ENCODE data around the gene PTP4A1. TPM values are rescaled to one million over a fixed set of nuclear protein-coding genes. Genes with fewer than 3 reads are reported as not detected.
"Not testable (repeated sequence)": the region's sequence is repeated elsewhere in the genome, so short reads cannot be mapped to it uniquely, and the experiment has no call there.

Gene PTP4A1
- total and polyA plus RNA-seq, 2 of the 13 experiments (the other 11 are each of a cell fraction or from before 2014, with no cell fraction given) = 141 to 376 TPM

- TF ChIP-seq ZBTB8A (CRISPR knock-in tag; IDR thresholded peaks at IDR 0.05; ENCODE audit: borderline replicate concordance, low read depth) = no peak; the same call in 1 of the 2 replicates
- no peak for TF ChIP-seq ZNF530 (CRISPR knock-in tag; IDR thresholded peaks at IDR 0.05; ENCODE audit: low read depth)
- no peak; the same call in 1 of the 2 replicates for TF ChIP-seq HOXA5 (CRISPR knock-in tag; IDR thresholded peaks at IDR 0.05)
- TF ChIP-seq PLSCR1 (CRISPR knock-in tag; IDR thresholded peaks at IDR 0.05; ENCODE audit: borderline replicate concordance) = no peak
- TF ChIP-seq ZNF160 (CRISPR knock-in tag; IDR thresholded peaks at IDR 0.05) = 0 out of 2 replicates have a peak, but pooled peaks have one; percentile 5
- TF ChIP-seq AFF4 (CRISPR knock-in tag; IDR thresholded peaks at IDR 0.05) = peak; percentile 91; the same call in 1 of the 2 replicates
These were observed at the start of gene PTP4A1, which contains the start of gene LOC128125822 (continued) for GRCh38 chr6:63572044-63572746.

GRCh38 chr6:63522911-63523287, 49.4 kb upstream of the PTP4A1 start:
- peak; percentile 8 for ATAC-seq
- H3K9me3 ChIP-seq (ENCODE audit: low read length); H4K20me1 ChIP-seq (ENCODE audit: insufficient read depth, low read length); in situ Hi-C loops (cut with HindIII; ENCODE audit: extremely low pct_ligation_motif_present, low pct_unique_long_range_greater_than_20kb); BruUV-seq (replicated peaks); DNase-seq (ENCODE audit: low spot score); H3K27me3 ChIP-seq (ENCODE audit: control insufficient read depth in 1 of 2, insufficient read depth in 2 of 2, low read length in 2 of 2); intact Hi-C loops (cut with micrococcal nuclease; ENCODE audit: unreplicated experiment); H2AFZ ChIP-seq (ENCODE audit: low read length); H3K36me3 ChIP-seq (replicated peaks in 1 of 2; ENCODE audit: control insufficient read depth in 1 of 2, insufficient read depth in 2 of 2, low read length in 2 of 2); FAIRE-seq; CTCF ChIA-PET (ENCODE audit: low intra/inter-chr PET ratio, low total read pairs): not testable (repeated sequence)
- Histone ChIP-seq H3K79me2 (ENCODE audit: insufficient read depth, low read length) (peaks cover 71% of the 10 kb centered on the region), H3K4me1 (ENCODE audit: insufficient read depth, low read length) (peaks cover 98% of the 10 kb centered on the region), H3K9ac (ENCODE audit: insufficient read depth, low read depth, low read length) (peak overlapping the region; percentile 92), H3K4me2 (ENCODE audit: low read depth, low read length) (peak overlapping the region; percentile 83), H3K27ac (ENCODE audit: extremely low read length, insufficient read depth, low read length) (peak overlapping the region; percentile 96), H3K4me3 (replicated peaks in 1 of 3; ENCODE audit: insufficient read depth in 1 of 3, low read depth in 2 of 3, low read length in 3 of 3) (peak overlapping the region; percentile 49 to 74 (median 68); a peak in 5 of 6 replicates)
- 18% methylated on average over 7 of the region's 7 CpGs for WGBS (ENCODE audit: low lambda C conversion rate)
- POLR2A ChIA-PET = interaction anchor here (0.7 to 3.6 kb wide), 15 partner anchors 9 to 171 kb away, joined by 3 to 46 read pairs (median 6); no protein-coding TSS in a partner anchor
- TF ChIP-seq TBX2 (CRISPR knock-in tag; IDR thresholded peaks at IDR 0.05; ENCODE audit: borderline replicate concordance) (peak; percentile 28; the same call in 1 of the 2 replicates), ZNF274 (CRISPR knock-in tag; IDR thresholded peaks at IDR 0.05) (0 out of 2 replicates have a peak, but pooled peaks have one; percentile 36), ERF (CRISPR knock-in tag; IDR thresholded peaks at IDR 0.05) (0 out of 2 replicates have a peak, but pooled peaks have one; percentile 5), THRA (CRISPR knock-in tag; IDR thresholded peaks at IDR 0.05; ENCODE audit: borderline replicate concordance) (peak; percentile 61; the same call in 1 of the 2 replicates), HOMEZ (CRISPR knock-in tag; IDR thresholded peaks at IDR 0.05; ENCODE audit: low read depth) (0 out of 2 replicates have a peak, but pooled peaks have one; percentile 8), SALL1 (CRISPR knock-in tag; IDR thresholded peaks at IDR 0.05) (0 out of 2 replicates have a peak, but pooled peaks have one; percentile 40)
